HPDE6-E6E7 (cell line): ENCODE data around the gene FAM187B.

Experiments used
- DNase-seq: peaks from one replicate; pipeline ENCODE4 v3.0.0; 2011; ENCODE audit warnings: missing footprints; ENCODE audit errors: extremely low spot score

Gene FAM187B

GRCh38 chr19:35228177-35228930 is at the start of gene FAM187B:
FAM187B (minus strand) TSS chr19:35228739; CDS start chr19:35228680, 59 bp downstream.
- no peak for DNase-seq

GRCh38 chr19:35276706-35277281 is 48.3 kb upstream of the FAM187B start:
- no peak for DNase-seq

DNA sequence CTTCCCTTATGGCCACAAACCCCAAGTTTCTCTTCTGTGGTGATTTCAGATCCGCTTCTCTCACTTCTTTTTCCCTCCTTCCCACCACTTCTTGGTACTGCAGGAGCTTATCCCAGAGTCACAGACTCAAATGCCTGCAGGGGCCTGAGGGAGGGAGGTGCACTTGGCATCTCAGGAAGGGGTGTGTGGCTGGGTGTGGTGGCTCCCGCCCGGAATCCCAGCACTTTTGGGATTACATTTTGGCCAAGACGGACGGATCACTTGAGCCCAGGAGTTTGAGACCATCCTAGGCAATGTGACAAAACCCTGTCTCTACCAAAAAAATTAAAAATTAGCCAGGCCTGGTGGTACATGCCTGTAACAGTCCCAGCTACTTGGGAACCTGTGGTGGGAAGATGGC is 45.8 kb upstream of the FAM187B start:
- no peak for DNase-seq

GRCh38 chr19:35273686-35274259 is 45.2 kb upstream of the FAM187B start:
- DNase-seq: no peak

DNA sequence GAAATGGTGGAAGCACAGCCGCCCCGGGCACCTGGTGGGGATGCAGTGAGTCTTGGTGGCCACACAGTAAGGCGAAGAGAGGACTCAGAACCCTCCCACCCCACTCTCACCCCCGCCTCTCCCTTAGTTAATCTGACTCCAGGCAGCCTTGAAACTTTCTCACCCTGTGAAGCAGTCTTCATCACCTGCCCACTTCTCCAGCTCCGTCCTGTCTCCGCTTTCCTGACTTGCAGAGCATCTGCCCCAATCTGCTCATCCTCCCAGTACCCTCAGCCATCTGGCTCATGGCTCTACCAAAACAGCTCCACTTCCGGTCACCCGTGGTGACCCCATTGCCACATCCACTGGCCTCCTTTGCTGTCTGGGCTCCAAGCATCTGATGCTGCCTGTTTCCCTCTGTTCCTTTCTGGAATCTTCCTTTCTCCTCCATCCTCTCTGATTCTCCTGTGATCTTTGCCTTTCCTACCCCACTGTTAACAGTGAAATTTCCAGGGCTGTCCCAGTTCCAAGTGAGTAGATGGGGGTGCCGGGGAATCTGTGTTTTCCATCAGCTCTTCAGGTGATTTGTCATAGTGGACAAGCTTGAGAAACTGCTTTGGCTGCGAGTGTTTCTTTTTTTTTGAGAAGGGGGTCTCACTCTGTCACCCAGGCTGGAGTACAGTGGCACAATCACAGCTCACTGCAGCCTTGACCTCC is 44.6 kb upstream of the FAM187B start:
- no peak for DNase-seq

DNA sequence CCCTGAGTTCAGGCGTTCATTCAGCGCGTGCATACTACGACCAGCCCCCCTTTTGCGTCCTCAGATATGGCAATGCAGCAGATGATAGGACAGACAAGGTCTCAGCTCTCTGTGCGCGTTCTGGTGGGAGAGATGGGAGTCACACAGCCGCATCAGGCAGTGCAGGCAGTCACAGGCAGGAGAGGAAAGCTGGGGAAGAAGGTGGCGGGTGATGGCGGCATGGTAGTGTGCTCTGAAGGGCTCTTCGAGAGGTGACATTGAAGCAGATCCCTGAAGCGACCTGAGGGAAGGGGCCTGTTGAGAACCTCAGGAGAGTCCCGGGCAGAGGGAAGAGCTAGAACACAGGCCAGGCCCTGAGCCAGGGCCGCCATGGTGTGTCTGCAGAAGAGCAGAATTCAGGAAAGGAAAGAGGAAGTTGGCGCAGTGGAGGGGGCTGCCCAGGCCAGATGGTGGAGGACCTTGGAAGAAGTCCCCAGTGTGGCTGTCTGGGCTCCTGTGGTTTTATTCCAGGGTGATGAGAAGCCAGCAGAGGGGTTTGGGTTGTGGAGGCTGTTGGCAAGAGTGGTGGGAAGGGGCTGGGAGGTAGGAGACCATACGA is 43.7 kb upstream of the FAM187B start:
- DNase-seq: no peak

DNA sequence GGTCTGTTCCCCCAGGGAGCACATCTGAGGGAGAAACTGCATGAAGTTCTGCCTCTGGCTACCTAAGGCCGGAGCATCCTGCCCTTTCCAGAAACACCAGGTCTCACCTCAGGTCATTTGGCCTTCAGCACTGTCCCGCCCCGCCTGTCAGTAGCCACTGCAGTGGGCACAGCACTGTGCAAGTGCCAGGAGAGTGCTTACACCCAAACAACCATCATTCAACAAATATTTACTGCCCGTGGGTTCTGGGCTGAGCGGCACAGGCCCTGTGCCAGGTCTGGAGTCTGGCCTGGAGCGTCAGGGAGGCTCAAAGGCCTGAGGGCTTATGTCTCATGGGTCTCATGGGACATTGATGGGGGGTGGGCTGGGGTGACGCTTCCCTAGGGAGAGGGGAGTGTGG is 43.0 kb upstream of the FAM187B start:
- no peak for DNase-seq

DNA sequence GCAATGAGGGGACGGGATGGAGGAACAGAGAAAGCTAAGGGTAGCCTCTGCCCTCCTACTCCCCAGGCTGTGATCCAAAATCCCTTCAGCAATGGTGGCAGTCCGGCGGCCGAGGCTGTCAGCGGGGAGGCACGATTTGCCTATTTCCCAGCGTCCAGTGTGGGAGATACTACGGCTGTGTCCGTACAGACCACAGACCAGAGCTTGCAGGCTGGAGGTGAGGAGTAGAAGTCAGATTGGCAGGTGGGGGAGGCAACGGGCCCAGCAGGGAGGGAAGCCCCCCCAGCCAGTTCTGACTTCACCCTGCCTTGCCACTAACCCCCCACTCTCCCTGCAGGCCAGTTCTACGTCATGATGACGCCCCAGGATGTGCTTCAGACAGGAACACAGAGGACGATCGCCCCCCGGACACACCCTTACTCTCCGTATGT is 41.9 kb upstream of the FAM187B start:
- no peak for DNase-seq

DNA sequence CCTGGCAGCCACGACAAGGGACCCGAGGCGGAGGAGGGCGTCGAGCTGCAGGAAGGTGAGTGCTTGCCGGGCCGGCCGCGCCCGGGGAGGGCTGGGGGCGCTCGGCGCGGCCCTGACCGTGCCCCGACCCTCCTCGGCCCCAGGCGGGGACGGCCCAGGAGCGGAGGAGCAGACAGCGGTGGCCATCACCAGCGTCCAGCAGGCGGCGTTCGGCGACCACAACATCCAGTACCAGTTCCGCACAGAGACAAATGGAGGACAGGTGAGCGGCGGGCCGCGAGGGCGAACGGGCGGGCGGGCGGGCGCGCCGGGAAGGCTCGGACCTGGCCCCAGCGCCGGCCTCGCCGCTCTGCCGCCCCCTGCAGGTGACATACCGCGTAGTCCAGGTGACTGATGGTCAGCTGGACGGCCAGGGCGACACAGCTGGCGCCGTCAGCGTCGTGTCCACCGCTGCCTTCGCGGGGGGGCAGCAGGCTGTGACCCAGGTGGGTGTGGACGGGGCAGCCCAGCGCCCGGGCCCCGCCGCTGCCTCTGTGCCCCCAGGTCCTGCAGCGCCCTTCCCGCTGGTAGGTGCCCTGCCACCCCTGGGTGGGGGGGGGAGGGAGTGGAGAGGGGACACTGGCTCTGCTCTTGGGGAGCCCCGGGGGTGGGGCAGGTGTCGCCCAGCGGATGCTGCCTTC is 41.0 kb upstream of the FAM187B start:
- DNase-seq: peak; percentile 81

DNA sequence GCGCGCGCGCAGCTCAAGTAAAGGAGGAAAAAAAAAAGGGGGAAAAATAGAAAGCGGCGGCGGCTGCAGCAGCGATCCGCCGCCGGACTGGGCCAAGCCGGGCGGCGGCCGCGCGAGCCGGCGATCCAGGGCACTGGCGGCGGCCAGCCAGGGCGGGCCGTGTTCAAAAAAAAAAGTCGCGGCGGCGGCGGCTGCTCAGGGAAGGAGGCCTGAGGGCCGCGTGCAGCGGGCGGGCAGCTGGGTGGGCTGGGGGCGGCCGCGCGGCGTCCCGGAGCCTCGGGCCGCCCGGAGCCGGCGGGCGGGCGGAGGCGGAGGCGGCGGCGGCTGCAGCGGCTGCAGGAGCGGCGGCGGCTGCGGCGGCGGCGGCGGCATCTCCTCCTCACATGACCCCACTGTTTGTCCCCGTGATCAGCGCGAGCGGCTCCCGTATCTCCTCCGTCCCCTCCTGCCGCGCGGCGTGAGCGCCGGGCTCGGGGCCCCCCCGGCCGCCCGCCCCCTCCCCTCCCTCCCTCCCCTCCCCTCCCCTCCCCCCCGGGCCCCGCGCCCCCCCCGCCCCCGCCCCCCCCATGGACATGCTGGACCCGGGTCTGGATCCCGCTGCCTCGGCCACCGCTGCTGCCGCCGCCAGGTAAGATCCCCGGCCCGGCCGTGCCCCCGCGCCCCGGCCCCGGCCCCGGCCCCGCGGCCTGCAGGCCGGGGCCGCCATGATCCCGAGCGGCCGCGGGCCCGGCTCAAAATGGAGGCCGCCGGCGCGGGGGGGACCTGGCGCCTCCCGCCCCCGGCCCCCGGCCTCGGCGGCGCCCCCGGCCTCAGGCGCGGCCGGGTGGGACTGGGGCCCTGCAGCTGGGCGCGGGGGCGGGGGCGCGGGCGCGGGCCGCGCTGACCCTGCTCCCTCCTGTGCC is 40.2 kb upstream of the FAM187B start, which contains the start of gene USF2:
USF2 (plus strand) TSS at position 427 of the 902 bp plus-strand sequence; CDS start at position 567, 140 bp downstream.
- peak; percentile 64 for DNase-seq

DNA sequence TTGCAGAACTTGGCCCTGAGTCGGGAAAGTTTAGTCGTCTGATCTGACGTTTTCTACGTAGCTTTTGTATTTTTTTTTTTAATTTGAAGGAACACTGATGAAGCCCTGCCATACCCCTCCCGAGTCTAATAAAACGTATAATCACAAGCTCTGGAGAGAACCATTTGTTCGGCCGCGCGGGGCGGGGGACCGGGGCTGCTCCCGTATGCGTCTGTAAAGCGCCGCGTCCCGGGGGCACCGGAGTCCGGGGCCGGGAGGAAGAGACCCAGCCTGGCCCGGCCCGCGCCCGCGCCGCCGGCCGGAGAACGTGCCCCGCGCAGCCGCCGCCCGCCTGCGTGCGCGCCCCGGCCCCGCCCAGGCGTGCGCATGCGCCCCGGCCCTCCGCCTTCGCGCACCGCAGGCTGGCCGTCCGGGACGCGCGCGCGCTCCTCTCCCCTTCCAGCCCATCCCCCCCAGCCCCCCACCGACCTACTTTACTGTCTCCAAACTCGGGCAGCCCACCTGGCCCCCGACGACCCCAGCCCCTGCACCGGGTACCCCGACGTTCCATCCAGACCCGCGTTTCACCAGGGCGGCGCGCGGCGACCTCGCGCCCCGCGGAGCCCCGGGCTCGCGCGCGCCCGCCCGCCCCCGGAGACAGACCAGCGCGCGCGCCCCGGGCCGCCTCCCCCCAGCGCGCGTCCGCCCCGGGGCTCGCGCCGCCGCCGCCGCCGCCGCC is 39.4 kb upstream of the FAM187B start:
- peak; percentile 86 for DNase-seq

GRCh38 chr19:35267353-35267817 is 38.8 kb upstream of the FAM187B start:
- DNase-seq: no peak

DNA sequence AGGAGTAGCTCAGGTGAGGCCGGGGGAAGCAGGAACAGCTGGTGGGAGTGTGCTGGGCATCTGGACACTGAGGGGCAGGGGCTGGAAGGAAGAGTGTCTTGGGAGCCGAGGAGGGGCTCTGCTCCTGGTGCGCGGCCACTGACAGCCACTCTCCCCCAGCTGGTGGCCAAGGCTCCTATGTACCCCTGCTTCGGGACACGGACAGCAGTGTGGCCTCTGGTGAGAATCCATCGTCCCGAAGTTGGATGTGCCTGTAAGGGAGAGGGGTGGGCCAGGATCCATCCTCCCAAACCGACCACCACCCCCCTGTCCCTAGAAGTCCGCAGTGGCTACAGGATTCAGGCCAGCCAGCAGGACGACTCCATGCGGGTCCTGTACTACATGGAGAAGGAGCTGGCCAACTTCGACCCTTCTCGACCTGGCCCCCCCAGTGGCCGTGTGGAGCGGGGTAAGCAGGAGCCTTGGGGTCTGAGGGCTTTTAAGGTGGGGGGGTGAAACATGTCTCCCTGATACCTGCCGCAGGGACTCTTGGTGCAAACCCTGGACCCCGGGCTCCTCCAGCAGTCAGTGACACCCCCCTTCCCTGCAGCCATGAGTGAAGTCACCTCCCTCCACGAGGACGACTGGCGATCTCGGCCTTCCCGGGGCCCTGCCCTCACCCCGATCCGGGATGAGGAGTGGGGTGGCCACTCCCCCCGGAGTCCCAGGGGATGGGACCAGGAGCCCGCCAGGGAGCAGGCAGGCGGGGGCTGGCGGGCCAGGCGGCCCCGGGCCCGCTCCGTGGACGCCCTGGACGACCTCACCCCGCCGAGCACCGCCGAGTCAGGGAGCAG is 38.2 kb upstream of the FAM187B start:
- DNase-seq: no peak

DNA sequence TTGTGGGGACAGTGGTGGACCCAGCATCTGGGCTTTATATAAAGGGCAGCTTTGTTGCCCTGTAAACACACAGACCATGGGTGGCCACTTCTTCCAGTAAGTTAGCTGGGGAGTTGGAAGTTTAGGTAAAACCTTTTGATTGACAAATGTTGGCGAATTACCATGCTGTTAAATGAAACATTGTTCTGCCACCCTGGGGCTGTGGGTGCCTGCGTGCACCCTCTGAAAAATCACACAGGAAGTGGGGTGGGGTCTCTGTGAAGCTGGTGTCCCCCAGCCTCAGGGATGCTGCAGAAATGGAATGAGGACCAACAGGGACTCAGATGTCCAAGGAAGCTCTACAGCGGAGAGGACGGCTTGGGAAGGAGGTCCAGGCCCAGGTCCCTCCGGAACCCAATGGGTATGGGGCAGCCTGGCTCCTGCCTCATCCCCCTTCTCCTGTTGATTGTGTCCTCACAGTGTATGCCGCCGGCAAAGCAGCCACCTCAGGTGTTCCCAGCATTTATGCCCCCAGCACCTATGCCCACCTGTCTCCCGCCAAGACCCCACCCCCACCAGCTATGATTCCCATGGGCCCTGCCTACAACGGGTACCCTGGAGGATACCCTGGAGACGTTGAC is 37.5 kb upstream of the FAM187B start:
- no peak for DNase-seq

- no peak for DNase-seq
Measured at GRCh38 chr19:35265126-35265899, 36.8 kb upstream of the FAM187B start.

GRCh38 chr19:35264268-35265125 is 36.0 kb upstream of the FAM187B start:
- DNase-seq: no peak
